ENCODE data around the gene MDM1.

DNA sequence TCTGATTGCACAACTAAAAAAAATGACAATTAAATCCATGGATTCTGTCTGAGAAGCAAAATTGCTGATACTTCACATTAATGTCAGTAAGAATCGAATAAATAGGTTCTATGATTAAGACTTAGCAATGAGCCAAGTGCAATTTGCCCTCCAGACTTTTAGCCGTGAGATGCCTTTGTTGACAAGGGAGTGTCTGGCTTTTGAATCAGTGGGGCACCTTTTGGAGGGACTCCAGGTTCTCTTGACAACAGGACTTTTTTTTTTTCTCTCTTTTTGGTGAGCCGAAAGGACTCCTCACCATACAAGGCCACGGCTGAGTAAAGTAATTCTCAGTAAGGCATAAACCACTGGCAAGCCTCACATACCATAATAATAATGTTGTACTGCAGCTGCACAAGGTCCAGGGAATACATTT is 4.7 kb upstream of the MDM1 start:
- TF ChIP-seq POLR2AphosphoS5 (IDR thresholded peaks at IDR 0.05), result no peak
- TF ChIP-seq, protein P1, sequence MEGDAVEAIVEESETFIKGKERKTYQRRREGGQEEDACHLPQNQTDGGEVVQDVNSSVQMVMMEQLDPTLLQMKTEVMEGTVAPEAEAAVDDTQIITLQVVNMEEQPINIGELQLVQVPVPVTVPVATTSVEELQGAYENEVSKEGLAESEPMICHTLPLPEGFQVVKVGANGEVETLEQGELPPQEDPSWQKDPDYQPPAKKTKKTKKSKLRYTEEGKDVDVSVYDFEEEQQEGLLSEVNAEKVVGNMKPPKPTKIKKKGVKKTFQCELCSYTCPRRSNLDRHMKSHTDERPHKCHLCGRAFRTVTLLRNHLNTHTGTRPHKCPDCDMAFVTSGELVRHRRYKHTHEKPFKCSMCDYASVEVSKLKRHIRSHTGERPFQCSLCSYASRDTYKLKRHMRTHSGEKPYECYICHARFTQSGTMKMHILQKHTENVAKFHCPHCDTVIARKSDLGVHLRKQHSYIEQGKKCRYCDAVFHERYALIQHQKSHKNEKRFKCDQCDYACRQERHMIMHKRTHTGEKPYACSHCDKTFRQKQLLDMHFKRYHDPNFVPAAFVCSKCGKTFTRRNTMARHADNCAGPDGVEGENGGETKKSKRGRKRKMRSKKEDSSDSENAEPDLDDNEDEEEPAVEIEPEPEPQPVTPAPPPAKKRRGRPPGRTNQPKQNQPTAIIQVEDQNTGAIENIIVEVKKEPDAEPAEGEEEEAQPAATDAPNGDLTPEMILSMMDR (IDR thresholded peaks at IDR 0.05), result no peak

Data from upper lobe of left lung (tissue), 4 donors.